GM12874 (cell line): Measurements from ENCODE around the gene MGLL.
A peak's percentile ranks its signal among the peaks of the same experiment; 100 is the strongest.

Experiments
- TF ChIP-seq, protein P1 (sequence below): IDR thresholded peaks from 2 replicates; pipeline ENCODE4 v1.5.1; 2011; ENCODE audit warnings: low read depth, mild to moderate bottlenecking, control low read depth, low read length, moderate library complexity; ENCODE audit not compliant: insufficient read depth

Gene MGLL

DNA sequence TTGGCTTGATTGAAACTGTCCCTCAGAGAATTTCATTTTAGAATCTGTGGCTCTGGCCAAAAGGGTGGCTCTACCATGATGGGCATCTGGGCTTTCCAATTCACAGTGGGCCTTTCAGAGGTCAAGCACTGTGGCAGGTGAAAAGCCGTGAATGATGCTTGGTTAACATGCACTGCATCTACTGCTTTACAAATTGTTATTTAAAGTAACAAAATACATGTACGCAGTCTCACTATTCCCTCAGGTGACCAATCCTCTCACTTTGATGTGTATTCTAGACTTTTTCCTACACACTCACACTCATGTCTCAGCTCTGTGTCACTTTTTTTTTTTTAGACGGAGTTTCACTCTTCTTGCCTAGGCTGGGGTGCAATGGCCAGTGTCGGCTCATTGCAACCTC is 70.5 kb downstream of the MGLL start:
- TF ChIP-seq, protein P1, sequence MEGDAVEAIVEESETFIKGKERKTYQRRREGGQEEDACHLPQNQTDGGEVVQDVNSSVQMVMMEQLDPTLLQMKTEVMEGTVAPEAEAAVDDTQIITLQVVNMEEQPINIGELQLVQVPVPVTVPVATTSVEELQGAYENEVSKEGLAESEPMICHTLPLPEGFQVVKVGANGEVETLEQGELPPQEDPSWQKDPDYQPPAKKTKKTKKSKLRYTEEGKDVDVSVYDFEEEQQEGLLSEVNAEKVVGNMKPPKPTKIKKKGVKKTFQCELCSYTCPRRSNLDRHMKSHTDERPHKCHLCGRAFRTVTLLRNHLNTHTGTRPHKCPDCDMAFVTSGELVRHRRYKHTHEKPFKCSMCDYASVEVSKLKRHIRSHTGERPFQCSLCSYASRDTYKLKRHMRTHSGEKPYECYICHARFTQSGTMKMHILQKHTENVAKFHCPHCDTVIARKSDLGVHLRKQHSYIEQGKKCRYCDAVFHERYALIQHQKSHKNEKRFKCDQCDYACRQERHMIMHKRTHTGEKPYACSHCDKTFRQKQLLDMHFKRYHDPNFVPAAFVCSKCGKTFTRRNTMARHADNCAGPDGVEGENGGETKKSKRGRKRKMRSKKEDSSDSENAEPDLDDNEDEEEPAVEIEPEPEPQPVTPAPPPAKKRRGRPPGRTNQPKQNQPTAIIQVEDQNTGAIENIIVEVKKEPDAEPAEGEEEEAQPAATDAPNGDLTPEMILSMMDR: no peak

GRCh38 chr3:127751163-127751621 is 71.1 kb downstream of the MGLL start:
- TF ChIP-seq, protein P1: no peak

DNA sequence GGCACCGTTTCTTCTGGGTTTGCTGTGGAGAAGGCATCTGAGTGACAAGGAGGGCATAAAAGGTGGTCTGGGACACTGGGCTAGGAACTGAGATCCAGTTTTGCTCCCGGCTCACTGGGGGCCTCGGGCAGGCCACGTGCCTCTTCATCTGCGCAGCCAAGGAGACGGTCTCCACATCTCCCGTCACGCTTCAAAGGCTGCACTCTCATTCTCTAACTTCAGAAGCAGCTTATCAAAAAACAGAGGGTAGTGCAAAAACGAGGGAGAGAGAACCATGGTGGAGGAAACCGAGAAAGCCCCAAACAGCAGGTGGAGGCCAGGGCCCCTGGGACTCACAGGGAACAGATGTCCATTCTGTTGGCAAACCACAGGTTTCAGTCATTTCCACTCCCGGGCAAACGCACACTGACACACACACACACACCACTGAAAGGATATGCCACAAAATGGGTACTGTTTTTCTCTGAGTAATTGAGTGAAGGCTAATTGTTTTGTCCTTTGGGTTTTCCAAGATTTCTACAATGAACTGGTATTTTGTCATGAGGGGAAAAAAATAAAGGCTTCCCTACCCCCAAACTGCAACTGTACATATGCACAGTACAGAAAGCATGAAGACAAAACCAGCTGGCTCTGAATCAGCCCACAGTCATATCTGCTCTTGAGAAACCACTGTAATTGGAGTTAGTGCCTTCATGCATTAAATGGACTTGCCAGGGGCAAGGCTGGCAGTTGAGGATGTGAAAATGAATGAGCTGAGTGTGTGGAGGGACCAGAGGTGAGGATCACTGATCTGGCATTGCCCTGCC is 71.9 kb downstream of the MGLL start:
- TF ChIP-seq, protein P1: 0 out of 2 replicates have a peak, but pooled peaks have one; percentile 0

GRCh38 chr3:127749787-127750225 is 72.5 kb downstream of the MGLL start:
- TF ChIP-seq, protein P1: peak; percentile 25; the same call in 1 of the 2 replicates

DNA sequence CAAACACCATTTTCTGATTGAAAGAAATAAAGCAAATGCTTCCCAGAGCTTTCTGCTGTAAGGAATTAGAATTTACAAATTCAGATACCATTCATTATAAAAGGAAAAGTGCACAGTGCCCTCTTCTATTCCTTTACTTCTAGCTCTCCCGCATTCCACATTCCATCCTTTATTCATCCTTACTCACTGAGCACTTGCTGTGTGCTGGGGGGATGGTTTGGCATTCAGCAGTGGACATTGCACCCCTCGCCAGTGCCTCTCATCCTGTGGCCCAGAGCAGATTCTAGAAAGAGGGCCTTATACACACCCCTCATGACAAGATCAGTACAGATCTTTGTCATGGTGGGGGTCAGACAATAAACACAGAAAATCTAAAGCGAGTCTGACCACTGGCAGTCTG is 73.0 kb downstream of the MGLL start:
- TF ChIP-seq, protein P1: no peak

DNA sequence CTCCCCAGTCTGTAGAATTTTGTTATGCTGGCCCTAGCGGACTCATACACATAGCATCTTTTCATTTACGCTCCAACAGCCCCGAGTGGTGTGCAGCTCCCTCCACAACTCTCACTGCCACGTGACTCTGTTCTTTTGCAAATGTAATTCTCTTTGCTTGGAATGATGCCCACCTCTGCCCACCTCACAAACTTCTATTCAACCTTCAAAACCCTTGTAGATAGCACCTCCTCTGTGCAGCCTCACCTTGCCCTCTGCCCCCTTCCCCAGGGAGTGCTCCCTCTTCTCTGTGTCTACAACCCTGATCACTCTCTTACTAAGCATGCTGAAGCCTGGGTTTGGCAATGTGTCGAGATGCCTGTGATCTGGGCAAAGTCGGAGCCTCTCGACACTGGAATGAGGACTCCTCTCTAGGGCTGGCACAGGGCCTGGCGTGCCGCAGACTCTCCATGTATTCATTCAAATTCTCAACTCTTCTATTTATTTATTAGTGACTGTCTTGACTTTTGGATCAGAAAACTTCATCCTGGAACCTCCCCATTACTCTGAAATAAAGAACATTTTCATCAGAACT is 73.5 kb downstream of the MGLL start:
- TF ChIP-seq, protein P1: no peak

- TF ChIP-seq, protein P1: no peak
These were observed 74.4 kb downstream of the MGLL start for GRCh38 chr3:127747751-127748521.
